Measurements from ENCODE around the gene ATP8A1. TPM values are rescaled to one million over a fixed set of nuclear protein-coding genes. Genes with fewer than 3 reads are reported as not detected.

The ATP8A1 gene
- total RNA-seq, 1 donor from 2014 or later: 11.6 TPM

- Mint-ChIP-seq H3K9me3 (no peaks in the 10 kb centered on the region), H3K27me3 (no peaks in the 10 kb centered on the region), H3K4me3 (no peak overlapping the region), H3K36me3 (peaks cover 4% of the 10 kb centered on the region), H3K27ac (no peak overlapping the region), H3K4me1 (ENCODE audit: unreplicated experiment) (peaks cover 11% of the 10 kb centered on the region)
- DNase-seq (ENCODE audit: extremely low spot score, unreplicated experiment): no peak
- TF ChIP-seq, protein P1, sequence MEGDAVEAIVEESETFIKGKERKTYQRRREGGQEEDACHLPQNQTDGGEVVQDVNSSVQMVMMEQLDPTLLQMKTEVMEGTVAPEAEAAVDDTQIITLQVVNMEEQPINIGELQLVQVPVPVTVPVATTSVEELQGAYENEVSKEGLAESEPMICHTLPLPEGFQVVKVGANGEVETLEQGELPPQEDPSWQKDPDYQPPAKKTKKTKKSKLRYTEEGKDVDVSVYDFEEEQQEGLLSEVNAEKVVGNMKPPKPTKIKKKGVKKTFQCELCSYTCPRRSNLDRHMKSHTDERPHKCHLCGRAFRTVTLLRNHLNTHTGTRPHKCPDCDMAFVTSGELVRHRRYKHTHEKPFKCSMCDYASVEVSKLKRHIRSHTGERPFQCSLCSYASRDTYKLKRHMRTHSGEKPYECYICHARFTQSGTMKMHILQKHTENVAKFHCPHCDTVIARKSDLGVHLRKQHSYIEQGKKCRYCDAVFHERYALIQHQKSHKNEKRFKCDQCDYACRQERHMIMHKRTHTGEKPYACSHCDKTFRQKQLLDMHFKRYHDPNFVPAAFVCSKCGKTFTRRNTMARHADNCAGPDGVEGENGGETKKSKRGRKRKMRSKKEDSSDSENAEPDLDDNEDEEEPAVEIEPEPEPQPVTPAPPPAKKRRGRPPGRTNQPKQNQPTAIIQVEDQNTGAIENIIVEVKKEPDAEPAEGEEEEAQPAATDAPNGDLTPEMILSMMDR (conservative IDR thresholded peaks at IDR 0.05): no peak
These were observed 210.1 kb downstream of the ATP8A1 start for GRCh38 chr4:42446823-42447222.

- H3K36me3 Mint-ChIP-seq: peaks cover 4% of the 10 kb centered on the region
- TF ChIP-seq, protein P1 (conservative IDR thresholded peaks at IDR 0.05): no peak
- no peaks in the 10 kb centered on the region for H3K9me3 Mint-ChIP-seq
- H3K4me3 Mint-ChIP-seq: no peak overlapping the region
- H3K27me3 Mint-ChIP-seq: no peaks in the 10 kb centered on the region
- peaks cover 5% of the 10 kb centered on the region for H3K4me1 Mint-ChIP-seq (ENCODE audit: unreplicated experiment)
- no peak overlapping the region for H3K27ac Mint-ChIP-seq
- DNase-seq (ENCODE audit: extremely low spot score, unreplicated experiment): no peak
These were observed 211.9 kb downstream of the ATP8A1 start for GRCh38 chr4:42445038-42445437.

GRCh38 chr4:42442601-42443000, 214.3 kb downstream of the ATP8A1 start:
- H3K4me1 Mint-ChIP-seq (ENCODE audit: unreplicated experiment): peaks cover 9% of the 10 kb centered on the region
- no peaks in the 10 kb centered on the region for H3K36me3 Mint-ChIP-seq
- H3K9me3 Mint-ChIP-seq: no peaks in the 10 kb centered on the region
- TF ChIP-seq, protein P1 (conservative IDR thresholded peaks at IDR 0.05): no peak
- H3K27me3 Mint-ChIP-seq: no peaks in the 10 kb centered on the region
- H3K27ac Mint-ChIP-seq: no peak overlapping the region
- no peak for DNase-seq (ENCODE audit: extremely low spot score, unreplicated experiment)
- H3K4me3 Mint-ChIP-seq: no peak overlapping the region

GRCh38 chr4:42440083-42440482, 216.8 kb downstream of the ATP8A1 start:
- TF ChIP-seq, protein P1 (conservative IDR thresholded peaks at IDR 0.05): no peak
- Mint-ChIP-seq H3K4me3 (no peak overlapping the region), H3K36me3 (peaks cover 3% of the 10 kb centered on the region), H3K9me3 (no peaks in the 10 kb centered on the region), H3K27me3 (no peaks in the 10 kb centered on the region), H3K4me1 (ENCODE audit: unreplicated experiment) (peaks cover 10% of the 10 kb centered on the region), H3K27ac (no peak overlapping the region)
- no peak for DNase-seq (ENCODE audit: extremely low spot score, unreplicated experiment)

- TF ChIP-seq, protein P1 (conservative IDR thresholded peaks at IDR 0.05): no peak
- DNase-seq (ENCODE audit: extremely low spot score, unreplicated experiment): no peak
- no peak overlapping the region for H3K27ac Mint-ChIP-seq
These were observed 219.9 kb downstream of the ATP8A1 start for GRCh38 chr4:42436928-42437565.

More at GRCh38 chr4:42436928-42437565, 219.9 kb downstream of the ATP8A1 start:
- Mint-ChIP-seq H3K9me3 (no peaks in the 10 kb centered on the region), H3K27me3 (no peaks in the 10 kb centered on the region), H3K36me3 (peaks cover 3% of the 10 kb centered on the region), H3K4me3 (no peak overlapping the region), H3K4me1 (ENCODE audit: unreplicated experiment) (peaks cover 5% of the 10 kb centered on the region)

All from type B pancreatic cell (in vitro differentiated cells).